Stimulated activated effector memory CD8-positive, alpha-beta T cell treated with anti-CD3 and anti-CD28 coated beads, Interleukin-12 subunit alpha, Interleukin-12 subunit beta, amount 100 ng/mL, for 72 hours (primary cell): ENCODE results near the gene ROR2.
"Not testable (repeated sequence)": the region's sequence is repeated elsewhere in the genome, so short reads cannot be mapped to it uniquely, and the experiment has no call there.

Experiments
- ATAC-seq: fragments of 150-1000 bp; cut with Tn5 transposase; 2 replicates; pipeline ENCODE4 v1.10.0; 2021
- DNase-seq, 2 donors: peaks; one replicate each; pipeline ENCODE4 v3.0.0; 2021 to 2022; ENCODE audit warnings: low spot score in 2 of 2
- H3K27ac Mint-ChIP-seq: one replicate; pipeline ENCODE4 v1.8.0; 2022; ENCODE audit warnings: mild to moderate bottlenecking, mixed read lengths
- H3K36me3 Mint-ChIP-seq: one replicate; pipeline ENCODE4 v1.8.0; 2022; ENCODE audit warnings: mild to moderate bottlenecking, mixed read lengths
- H3K4me1 Mint-ChIP-seq: one replicate; pipeline ENCODE4 v1.8.0; 2022; ENCODE audit warnings: mixed read lengths
- H3K4me3 Mint-ChIP-seq: one replicate; pipeline ENCODE4 v1.8.0; 2022; ENCODE audit warnings: mild to moderate bottlenecking, mixed read lengths
- H3K9me3 Mint-ChIP-seq: one replicate; pipeline ENCODE4 v1.8.0; 2022; ENCODE audit warnings: mixed read lengths

ROR2 gene

GRCh38 chr9:91571036-91571435, 379.0 kb downstream of the ROR2 start:
- Mint-ChIP-seq H3K27ac (no peak overlapping the region), H3K4me3 (no peak overlapping the region), H3K4me1 (no peaks in the 10 kb centered on the region), H3K36me3 (no peaks in the 10 kb centered on the region), H3K9me3 (no peaks in the 10 kb centered on the region)
- DNase-seq = no peak
- no peak for ATAC-seq

DNA sequence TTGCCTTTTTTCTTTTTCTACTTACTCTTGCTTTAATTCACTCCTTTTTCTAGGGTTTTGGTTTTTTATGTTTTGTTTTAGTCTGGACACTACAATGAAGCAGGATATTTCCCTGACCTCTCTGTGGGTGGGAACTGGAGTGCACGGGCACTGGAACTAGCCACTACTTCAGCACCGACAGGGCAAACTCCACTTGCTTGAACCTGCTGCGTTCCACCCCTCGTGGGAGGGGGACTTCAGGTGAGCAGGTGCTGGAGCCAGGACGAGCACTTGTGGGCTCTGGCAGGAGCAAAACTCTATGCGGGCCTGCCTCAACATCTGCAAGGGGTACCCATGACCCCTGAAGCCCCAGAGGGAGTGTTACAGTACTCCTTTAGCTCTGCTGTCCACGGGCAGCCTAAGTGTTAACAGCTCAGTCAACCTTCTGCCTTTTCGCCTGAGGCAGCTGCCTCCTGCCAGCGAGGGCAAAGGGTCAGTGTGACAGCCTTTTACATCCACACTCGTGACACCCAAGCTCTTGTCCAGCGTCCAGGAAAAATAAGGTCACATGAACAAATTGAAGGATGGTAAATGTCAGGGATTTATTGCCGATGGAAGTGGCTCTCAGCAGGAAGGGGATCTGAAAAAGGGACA, 382.3 kb downstream of the ROR2 start:
- ATAC-seq (no peak), DNase-seq (no peak)
- Mint-ChIP-seq H3K27ac (no peak overlapping the region), H3K9me3 (no peaks in the 10 kb centered on the region), H3K4me1 (no peaks in the 10 kb centered on the region), H3K36me3 (no peaks in the 10 kb centered on the region), H3K4me3 (no peak overlapping the region)

DNA sequence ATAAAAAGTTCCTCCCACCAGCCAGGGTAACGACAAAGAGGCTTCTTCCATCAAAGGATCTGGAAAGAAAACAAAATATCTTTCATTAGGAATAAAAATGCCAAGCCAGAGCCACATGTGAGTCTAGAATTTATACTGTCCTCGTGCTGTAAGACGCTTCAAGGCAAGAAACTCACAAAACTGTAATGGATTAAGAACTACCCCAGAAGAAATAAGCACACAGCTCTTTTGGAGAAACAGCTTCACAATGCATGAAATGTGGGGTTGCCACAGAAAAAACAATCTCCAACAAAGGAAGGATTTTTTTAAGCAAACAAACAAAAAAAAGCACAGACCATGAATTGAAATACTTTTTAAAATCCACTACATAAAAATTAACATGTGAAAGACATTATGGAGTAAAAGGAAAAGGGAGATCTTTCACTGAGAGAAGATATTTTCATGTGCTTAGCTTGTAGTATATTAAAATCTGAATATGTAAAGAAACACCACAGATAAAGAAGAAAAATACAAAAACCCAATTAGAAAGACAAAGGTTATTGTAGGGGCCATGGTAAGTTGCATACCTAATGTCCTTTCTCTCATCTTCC, 385.9 kb downstream of the ROR2 start:
- Mint-ChIP-seq H3K27ac (no peak overlapping the region), H3K4me3 (no peak overlapping the region), H3K36me3 (no peaks in the 10 kb centered on the region), H3K4me1 (no peaks in the 10 kb centered on the region), H3K9me3 (no peaks in the 10 kb centered on the region)
- DNase-seq = no peak
- ATAC-seq = no peak

DNA sequence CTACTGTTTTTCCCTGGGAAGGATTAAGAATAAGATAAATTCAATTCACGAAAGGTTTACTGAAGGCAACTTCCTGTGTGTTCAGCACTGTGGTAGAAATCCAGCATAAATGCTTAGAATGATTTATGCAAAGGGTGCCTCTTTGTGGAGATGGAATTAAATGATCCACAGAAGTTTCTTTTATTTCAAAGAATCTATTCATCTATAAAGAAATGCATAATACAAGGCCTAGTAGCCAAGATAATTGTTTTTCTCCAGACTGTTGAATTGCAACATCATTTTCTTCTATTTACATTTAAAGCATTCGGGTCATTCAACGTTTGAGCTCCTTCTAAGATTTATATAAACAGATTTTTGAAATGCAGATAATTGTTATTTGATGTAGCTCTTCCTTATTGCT, 387.6 kb downstream of the ROR2 start:
- Mint-ChIP-seq H3K36me3 (no peaks in the 10 kb centered on the region), H3K27ac (no peak overlapping the region), H3K4me3 (no peak overlapping the region), H3K4me1 (no peaks in the 10 kb centered on the region), H3K9me3 (no peaks in the 10 kb centered on the region)
- no peak for ATAC-seq
- DNase-seq = no peak

- ATAC-seq (no peak), DNase-seq (no peak)
- H3K4me3 Mint-ChIP-seq = no peak overlapping the region
- H3K27ac Mint-ChIP-seq = no peak overlapping the region
- H3K36me3 Mint-ChIP-seq = no peaks in the 10 kb centered on the region
- H3K9me3 Mint-ChIP-seq = no peaks in the 10 kb centered on the region
- no peaks in the 10 kb centered on the region for H3K4me1 Mint-ChIP-seq
These were observed 389.7 kb downstream of the ROR2 start for GRCh38 chr9:91560301-91560700.

DNA sequence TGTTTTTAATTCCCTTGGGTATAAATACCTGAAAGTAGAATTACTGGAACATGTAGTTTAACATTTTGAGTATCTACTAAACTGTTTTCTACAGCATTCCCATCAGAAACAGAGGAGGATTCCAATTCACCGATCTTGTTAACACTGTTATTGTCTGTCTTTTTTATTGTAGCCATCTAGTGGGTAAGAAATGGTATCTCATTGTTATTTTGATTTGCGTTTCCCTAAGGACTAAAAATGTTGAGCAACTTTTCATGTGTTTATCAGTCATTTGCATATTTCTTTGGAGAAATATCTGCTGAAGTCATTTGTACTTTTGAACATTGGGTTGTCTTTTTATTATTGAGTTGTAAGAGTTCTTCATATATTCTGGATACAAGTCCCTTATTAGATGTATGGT, 391.1 kb downstream of the ROR2 start:
- ATAC-seq = no peak
- Mint-ChIP-seq H3K36me3 (no peaks in the 10 kb centered on the region), H3K9me3 (no peaks in the 10 kb centered on the region), H3K27ac (no peak overlapping the region), H3K4me1 (no peaks in the 10 kb centered on the region), H3K4me3 (no peak overlapping the region)
- DNase-seq = no peak

GRCh38 chr9:91558395-91558794, 391.6 kb downstream of the ROR2 start:
- H3K9me3 Mint-ChIP-seq = no peaks in the 10 kb centered on the region
- no peak for ATAC-seq
- H3K36me3 Mint-ChIP-seq = no peaks in the 10 kb centered on the region
- DNase-seq = no peak
- H3K4me1 Mint-ChIP-seq = no peaks in the 10 kb centered on the region
- no peak overlapping the region for H3K4me3 Mint-ChIP-seq
- H3K27ac Mint-ChIP-seq = no peak overlapping the region

DNA sequence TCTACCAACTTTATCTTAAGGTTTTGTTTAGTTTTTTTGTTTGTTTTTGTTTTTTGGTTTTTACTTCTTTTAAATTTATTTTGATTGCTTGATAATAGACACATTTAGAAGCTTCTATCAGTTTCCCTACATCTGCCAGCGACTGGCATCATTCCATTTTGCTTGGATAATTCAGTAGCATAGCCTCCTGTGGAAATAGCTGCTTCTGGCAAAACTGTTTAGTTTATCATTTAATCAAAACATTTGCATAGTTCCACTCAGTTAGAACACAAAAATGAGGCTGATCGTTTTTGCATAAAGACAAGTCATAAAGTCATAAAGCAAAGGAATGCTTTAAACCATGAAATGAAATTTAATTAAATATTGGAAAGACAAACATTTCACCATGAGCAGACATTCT, 392.7 kb downstream of the ROR2 start:
- no peaks in the 10 kb centered on the region for H3K36me3 Mint-ChIP-seq
- DNase-seq (no peak), ATAC-seq (no peak)
- no peaks in the 10 kb centered on the region for H3K4me1 Mint-ChIP-seq
- H3K27ac Mint-ChIP-seq = no peak overlapping the region
- H3K9me3 Mint-ChIP-seq = no peaks in the 10 kb centered on the region
- no peak overlapping the region for H3K4me3 Mint-ChIP-seq

- H3K9me3 Mint-ChIP-seq = no peaks in the 10 kb centered on the region
- no peak overlapping the region for H3K27ac Mint-ChIP-seq
- H3K4me3 Mint-ChIP-seq = no peak overlapping the region
- no peaks in the 10 kb centered on the region for H3K4me1 Mint-ChIP-seq
- DNase-seq (no peak), ATAC-seq (peak; percentile 51)
- no peaks in the 10 kb centered on the region for H3K36me3 Mint-ChIP-seq
These were observed 394.9 kb downstream of the ROR2 start for GRCh38 chr9:91555132-91555531.

- H3K9me3 Mint-ChIP-seq = no peaks in the 10 kb centered on the region
- no peak overlapping the region for H3K4me3 Mint-ChIP-seq
- DNase-seq (no peak), ATAC-seq (peak; percentile 34)
- no peaks in the 10 kb centered on the region for H3K36me3 Mint-ChIP-seq
- peaks cover 10% of the 10 kb centered on the region for H3K4me1 Mint-ChIP-seq
- H3K27ac Mint-ChIP-seq = no peak overlapping the region
These were observed 400.9 kb downstream of the ROR2 start for GRCh38 chr9:91549177-91549576.

GRCh38 chr9:91547081-91547480, 402.9 kb downstream of the ROR2 start:
- peak overlapping the region; percentile 30 for H3K27ac Mint-ChIP-seq
- H3K9me3 Mint-ChIP-seq = no peaks in the 10 kb centered on the region
- no peaks in the 10 kb centered on the region for H3K36me3 Mint-ChIP-seq
- H3K4me3 Mint-ChIP-seq = no peak overlapping the region
- DNase-seq (no peak), ATAC-seq (no peak)
- H3K4me1 Mint-ChIP-seq = peaks cover 10% of the 10 kb centered on the region

- ATAC-seq = peak; percentile 74
- H3K36me3 Mint-ChIP-seq = no peaks in the 10 kb centered on the region
- no peak overlapping the region for H3K4me3 Mint-ChIP-seq
- H3K4me1 Mint-ChIP-seq = peaks cover 10% of the 10 kb centered on the region
- DNase-seq = no peak
- no peaks in the 10 kb centered on the region for H3K9me3 Mint-ChIP-seq
- H3K27ac Mint-ChIP-seq = peak overlapping the region; percentile 30
These were observed 403.5 kb downstream of the ROR2 start for GRCh38 chr9:91546574-91546973.

DNA sequence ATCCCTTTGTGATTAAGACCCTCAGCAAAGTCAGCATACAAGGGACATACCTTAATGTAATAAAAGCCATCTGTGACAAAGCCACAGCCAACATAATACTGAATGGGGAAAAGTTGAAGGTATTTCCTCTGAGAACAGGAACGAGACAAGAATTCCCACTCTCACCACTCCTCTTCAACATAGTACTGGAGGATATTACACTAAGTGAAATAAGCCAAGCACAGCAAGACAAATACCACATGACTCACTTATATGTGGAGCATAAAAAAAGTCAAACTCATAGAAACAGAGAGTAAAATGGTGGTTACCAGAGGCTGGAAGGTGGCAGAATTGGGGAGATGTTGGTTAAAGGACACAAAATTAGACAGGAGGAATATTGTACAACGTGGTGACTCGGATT, 408.3 kb downstream of the ROR2 start:
- ATAC-seq = peak; percentile 54
- H3K4me3 Mint-ChIP-seq = no peak overlapping the region
- no peak overlapping the region for H3K27ac Mint-ChIP-seq
- H3K9me3 Mint-ChIP-seq = no peaks in the 10 kb centered on the region
- peaks cover 14% of the 10 kb centered on the region for H3K4me1 Mint-ChIP-seq
- no peaks in the 10 kb centered on the region for H3K36me3 Mint-ChIP-seq
- DNase-seq = no peak

DNA sequence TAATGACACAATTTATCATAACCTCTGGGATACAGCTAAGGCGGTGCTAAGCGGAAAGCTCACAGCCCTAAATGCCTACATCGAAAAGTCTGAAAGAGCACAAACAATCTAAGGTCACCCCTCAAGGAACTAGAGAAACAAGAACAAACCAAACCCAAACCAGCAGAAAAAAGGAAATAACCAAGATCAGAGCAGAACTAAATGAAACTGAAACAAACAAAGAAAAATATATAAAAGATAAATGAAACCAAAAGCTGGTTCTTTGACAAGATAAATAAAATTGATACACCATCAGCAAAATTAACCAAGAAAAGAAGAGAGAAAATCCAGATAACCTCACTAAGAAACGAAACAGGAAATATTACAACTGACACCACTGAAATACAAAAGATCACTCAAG, 409.5 kb downstream of the ROR2 start:
- not testable (repeated sequence) for DNase-seq, H3K4me3 Mint-ChIP-seq, ATAC-seq, H3K36me3 Mint-ChIP-seq, H3K9me3 Mint-ChIP-seq, H3K27ac Mint-ChIP-seq
- H3K4me1 Mint-ChIP-seq = peaks cover 12% of the 10 kb centered on the region

- no peak overlapping the region for H3K27ac Mint-ChIP-seq
- no peak overlapping the region for H3K4me3 Mint-ChIP-seq
- H3K9me3 Mint-ChIP-seq = no peaks in the 10 kb centered on the region
- ATAC-seq (peak; percentile 54), DNase-seq (no peak)
- H3K4me1 Mint-ChIP-seq = peaks cover 12% of the 10 kb centered on the region
- no peaks in the 10 kb centered on the region for H3K36me3 Mint-ChIP-seq
These were observed 413.8 kb downstream of the ROR2 start for GRCh38 chr9:91536211-91536691.

GRCh38 chr9:91534374-91534773, 415.7 kb downstream of the ROR2 start:
- H3K4me1 Mint-ChIP-seq = no peaks in the 10 kb centered on the region
- ATAC-seq (no peak), DNase-seq (no peak)
- no peak overlapping the region for H3K4me3 Mint-ChIP-seq
- H3K27ac Mint-ChIP-seq = no peak overlapping the region
- no peaks in the 10 kb centered on the region for H3K9me3 Mint-ChIP-seq
- H3K36me3 Mint-ChIP-seq = no peaks in the 10 kb centered on the region
